Dedifferentiated amniotic fluid mesenchymal stem cell (primary cell): ENCODE measurements around the gene AGA.

Experiments used
- DNase-seq: peaks from one replicate; pipeline ENCODE4 v3.0.0-alpha.2; 2016; ENCODE audit errors: extremely low spot score

The AGA gene

DNA sequence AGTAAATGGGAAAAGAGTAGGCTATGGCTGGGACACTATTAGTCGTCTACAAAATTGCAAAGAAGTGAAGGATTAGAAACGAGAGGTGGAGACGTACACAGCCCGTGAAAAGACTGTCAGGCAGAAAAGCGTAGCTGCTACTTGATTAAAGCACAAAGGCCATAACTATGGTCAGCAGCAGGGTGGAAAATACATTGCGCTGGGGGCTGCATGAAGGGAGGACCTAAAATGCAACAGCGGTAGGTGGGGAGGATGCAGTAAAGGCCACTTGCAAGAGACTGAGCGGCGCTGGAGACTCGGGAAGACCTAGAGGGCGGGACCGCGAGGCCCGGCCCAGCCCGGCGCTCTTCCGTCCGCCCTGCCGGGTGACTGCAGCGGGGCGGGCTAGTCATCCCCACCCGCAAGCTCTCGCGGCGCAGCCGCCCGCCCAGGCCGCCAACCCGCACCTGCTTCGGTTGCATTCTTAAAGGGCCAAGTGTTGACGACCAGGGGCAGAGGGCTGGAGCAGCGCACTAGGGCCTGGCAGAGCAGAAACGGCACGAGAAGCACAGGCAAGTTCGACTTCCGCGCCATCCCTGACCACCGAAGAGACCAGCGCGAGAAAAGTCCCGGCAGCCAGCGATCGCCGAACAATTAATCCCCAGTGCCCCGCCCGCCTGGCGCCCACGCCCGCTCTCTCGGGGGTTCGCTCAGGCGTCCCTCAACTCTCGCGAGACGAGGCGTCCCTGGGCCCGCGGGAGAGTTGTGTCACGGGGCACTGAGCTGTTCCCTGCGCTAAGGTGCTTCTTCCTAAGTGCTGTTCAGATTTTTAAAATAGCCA, at the start of gene AGA:
AGA (minus strand) TSS at position 635 of the 820 bp plus-strand sequence; CDS start at position 573, 62 bp downstream.
- DNase-seq, result peak; percentile 91

DNA sequence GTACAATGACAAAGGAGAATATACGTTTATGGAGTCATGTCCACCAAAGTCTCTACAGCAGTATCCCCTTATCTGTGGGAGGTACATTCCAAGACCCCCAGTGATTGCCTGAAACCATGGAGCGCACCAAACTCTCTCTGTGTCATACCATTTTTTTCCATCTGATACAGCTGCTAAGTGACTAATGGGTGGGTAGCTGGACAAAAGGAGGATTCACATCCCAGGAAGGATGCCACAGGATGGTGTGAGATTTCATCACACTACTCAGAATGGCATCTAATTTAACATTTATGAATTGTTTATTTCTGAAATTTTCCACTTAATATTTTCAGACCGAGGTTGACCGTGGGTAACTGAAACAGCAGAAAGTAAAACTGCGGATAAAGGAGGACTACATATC, 49.8 kb upstream of the AGA start:
- no peak for DNase-seq

DNA sequence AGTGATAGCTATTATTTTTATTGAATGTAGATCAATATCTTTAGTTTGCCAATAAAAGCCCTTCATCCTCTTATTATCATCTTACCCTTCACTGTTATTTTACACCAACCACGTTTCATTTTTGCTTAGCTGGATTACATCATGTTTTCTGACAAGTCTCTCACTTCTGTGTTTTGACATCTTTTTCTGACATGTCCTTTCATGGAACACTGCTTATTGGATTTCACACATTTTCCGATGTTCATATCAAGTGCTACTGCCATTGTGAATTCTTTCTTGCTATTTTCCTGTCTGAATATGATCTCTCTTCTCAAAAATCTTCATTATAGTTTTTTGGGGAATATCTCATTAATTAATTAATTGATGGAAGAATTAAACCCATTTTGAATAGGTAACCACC, 48.5 kb upstream of the AGA start:
- DNase-seq, result no peak

DNA sequence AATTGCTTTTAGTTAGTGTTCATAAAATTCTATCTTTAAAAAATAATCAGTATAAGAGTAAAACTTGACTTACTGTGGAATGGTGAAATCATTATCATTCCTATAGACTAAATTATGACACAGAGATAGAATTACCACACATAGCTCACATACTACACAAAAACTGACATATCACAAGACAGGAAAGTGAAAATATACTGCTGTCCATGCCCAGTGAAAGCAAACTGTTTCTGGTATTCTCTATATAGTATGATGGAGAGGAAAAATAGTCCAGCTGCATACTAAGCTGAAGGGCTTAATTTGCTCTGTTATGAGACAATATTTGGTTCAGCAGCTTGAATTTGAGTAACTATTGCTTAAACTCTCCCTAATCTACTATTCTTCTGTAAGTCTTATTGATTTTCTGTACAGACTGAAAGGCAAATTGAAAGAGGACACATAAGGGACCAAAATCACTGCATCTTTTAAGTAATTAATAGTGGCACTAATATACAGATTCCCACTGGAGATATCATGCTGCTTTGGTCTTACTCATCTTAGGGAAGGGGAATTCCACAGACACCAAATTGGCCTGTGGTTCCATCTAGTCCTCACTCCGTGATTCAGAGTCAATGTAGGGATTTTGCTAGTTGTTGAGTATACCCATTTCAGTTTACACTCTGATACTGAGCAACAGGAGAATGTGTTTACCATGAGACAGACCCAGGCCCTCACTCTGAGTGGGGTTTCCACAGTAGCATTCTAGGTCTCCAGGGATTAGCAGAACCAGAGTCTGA, 47.4 kb upstream of the AGA start:
- no peak for DNase-seq

DNA sequence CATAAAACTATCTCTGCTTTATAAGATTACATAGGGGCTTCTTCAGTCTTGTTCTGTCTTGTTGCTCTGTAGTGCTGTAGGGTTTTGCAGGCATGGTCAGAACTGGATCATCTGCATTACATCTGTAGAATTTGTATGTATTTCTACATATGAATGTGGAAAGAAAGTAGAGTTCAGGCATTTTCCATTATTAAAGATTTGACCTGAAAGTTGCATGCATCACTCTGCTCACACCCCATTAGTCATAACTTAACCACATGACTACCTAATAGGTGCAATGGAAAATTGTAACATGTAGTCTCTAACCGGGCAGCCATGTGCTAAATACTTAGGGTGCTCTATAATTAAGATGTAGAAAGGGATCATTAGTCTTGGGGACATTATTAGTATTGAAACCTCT, 45.7 kb upstream of the AGA start:
- no peak for DNase-seq

DNA sequence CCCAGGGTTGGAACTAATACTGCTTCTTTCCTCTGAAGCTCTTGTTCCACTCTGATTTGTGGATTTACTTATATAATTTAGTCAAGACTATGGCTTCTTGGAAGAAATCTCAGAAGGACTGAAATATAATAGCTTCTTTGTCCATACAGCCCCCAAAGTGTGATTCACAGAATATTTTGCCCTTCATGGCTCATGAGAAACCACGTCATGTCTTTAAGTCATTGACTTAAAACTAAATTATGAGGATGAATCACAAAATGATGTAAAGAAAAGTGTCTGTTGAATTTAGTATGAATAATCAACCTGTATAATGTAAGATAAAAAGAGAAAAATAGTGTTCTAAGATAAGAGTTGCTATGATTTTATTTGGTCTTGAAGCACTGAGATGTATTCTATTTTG, 43.3 kb upstream of the AGA start:
- peak; percentile 25 for DNase-seq

DNA sequence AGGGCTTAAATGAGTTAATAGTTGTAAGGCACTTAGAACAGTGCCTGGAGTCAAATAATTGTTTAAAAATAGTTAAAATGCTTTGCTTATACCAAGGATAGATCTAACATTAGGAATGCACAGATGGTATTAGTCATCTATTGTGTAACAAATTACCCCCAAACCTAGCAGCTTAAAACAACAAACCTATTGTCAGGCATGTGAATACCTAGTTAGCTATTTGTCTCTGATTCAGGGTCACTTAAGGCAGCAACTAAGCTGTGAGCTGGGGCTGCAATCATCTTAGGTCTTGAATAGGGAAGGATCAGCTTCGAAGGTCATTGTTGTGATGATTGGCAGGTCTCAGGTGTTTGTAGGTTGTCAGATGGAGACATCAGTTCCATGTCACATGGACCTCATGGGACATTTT, 42.4 kb upstream of the AGA start:
- no peak for DNase-seq

DNA sequence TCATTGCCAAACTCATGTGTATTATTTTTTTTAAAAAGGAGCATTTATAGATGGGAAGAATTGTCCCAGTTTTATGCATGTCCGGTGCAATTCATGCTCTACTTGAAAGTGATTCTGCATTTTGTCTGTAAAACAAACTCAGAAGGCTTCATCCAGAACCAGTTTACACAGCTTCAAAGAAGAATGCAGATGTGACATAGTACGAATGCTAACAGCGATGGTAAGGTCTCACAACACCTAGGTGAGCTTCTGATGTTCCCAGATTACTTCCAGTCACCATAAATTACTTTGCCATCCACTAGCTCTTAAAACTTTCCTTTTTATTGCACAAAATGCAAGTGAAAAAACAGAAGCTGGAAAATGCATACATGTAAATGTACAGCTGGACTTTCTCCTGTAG, 41.5 kb upstream of the AGA start:
- no peak for DNase-seq

DNA sequence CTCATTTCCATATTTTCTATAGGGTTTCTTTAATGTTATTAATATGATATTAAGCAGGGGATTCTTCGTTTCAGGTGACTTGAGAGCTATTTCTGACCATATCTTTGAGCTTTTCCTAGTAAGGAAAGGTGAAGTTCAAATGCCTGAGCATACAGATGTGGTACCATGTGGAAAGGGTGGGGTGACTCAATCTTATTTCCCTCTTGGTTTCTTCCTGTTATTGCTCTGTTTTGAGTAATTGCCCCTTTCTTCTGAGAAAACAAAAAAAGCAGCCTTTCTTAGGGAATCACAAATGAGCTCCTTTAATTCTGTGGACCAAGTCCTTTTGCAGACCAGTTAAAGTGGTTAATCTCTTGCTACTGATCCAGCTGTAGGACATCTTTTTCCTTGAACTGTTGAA, 41.0 kb upstream of the AGA start:
- DNase-seq, result no peak

DNA sequence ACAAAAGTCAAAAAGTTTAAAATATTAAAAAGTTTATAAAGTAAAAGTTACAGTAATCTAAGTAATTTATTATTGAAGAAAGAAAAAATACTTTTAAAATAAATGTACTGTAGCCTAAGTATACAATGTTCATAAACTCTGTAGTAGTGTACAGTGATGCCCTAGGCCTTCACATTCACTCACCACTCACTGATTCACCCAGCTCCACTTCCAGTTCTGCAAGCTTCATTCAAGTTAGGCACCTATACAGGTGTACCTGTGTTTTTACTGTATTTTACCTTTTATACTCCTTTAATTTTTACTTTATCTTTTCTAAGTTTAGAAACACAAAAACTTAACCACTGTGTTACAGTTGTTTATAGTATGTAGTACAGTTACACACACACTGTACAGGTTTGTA, 40.1 kb upstream of the AGA start:
- DNase-seq, result no peak

DNA sequence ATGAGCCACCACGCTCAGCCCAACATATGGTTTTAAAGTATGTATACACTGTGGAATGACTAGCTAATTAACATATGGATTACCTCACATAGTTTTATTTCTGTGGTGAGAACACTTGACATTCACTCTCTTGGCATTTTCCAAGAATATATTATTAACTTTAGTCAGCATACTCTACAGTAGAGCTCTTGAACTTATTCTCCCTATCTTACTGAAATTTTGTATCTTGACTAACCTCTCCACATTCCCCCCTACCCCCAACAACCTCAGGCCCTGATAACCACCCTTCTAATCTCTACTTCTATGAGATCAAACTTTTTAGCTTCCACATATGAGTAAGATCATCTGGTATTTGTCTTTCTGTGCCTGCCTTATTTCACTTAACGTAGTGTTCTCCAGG, 38.6 kb upstream of the AGA start:
- no peak for DNase-seq

DNA sequence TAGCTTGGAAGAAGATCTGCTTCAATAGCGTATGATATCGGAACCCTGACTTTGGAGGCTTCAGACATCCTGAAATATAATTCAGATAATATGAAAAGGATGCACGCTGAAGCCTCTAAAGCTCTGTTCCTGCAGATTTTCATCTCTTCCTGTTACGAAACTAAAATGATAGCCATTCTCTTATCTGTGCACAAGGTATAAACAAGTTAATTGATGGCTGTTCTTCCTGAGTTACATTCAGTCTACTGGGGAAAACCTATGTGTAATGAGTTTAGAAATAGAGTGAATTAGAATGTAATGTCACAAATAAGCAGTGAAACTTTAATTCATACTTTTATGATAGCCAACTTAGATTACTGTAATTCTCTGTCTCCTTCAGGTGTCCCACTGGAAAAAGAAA, 36.8 kb upstream of the AGA start:
- no peak for DNase-seq

DNA sequence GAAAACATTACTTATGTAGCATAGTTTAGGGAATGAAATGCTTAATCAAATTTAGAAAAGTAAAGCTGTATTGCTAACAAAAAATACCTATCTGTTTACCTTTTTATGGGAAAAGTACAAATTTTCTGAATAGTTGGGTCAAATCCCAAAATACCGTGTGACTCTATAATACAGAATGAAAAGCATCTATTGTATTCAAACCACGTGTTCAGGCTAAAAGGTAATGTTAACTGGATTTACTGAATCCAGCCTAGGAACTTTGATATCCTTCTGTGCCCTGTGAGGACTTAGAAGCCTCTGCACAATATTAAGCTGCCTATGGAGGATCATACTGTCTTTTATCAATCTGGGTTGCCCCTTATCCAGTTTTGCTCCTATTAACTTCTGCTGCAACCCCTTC, 36.3 kb upstream of the AGA start:
- DNase-seq, result no peak

DNA sequence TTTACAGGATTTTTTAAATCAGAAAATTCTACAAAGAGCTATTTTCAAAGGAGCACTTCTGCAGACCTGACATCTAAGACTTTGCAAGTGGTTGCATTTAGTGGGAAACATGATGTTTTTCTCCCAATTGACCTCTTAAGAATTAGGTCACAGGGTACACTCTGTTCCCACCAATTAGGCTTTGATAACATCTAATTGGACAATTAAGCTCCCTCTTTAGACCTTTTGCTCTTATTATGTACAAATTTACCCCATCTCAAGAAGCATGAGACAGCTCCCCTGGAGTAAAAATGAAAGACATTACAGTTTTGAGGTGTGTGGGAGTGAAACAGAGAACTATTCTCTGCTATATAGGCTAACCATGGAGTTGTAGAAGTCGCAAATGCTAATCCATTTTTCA, 31.8 kb upstream of the AGA start:
- DNase-seq, result no peak

DNA sequence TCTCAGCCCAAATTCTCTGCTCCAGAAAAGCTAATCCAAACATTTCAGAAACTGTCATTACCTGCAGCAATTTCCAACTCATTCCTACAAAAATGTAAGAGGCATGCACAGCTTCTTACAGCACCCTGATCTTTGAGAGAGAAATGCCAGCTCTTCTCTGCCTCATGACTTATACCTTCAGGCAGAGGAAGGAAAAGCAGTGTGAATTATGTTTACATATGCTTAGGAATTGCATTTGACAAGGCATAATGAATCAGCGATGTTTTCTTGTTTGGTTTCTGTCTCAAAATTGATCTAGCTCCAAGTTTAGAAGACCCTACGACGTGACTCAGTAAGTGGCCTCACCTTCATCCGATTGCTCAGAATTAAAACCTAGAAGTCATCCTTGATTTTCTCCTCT, 21.8 kb upstream of the AGA start:
- no peak for DNase-seq

DNA sequence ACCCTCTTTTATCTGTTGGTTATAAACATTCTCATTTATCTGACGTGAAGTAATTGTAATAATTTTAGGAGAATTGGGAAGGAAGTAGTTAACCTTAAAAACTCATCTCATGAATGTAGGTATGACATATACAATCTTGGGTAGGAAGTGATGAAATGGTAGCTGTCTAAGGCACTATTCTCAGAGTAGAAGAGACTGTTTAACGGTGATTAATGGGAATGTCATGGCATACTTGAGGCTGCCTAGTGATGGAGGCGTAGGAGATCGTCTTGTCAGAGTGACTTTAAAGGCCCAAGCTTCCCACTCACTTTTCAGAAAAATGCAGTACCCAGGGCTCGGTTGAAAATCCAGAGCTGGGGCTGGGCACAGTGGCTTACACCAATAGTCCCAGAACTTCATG, 19.4 kb upstream of the AGA start:
- DNase-seq, result no peak

DNA sequence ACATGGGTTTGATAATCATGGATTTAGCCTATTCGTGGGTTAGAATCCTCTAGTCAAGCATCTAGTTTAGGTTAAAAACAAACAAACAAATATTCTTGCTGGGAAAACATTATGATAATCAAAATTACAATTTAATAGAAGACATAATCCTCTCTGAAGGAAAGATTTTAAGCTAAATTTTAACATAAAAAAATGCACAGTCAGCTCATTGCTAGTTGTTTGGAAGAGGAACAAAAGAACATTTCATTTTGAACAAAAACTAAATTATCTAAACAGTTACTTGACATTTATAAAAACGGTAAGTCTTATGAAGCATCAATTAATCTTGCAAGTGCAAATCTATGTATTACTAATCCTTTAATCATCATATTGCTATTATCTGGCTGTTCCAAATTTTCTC, 18.2 kb upstream of the AGA start:
- DNase-seq, result no peak

DNA sequence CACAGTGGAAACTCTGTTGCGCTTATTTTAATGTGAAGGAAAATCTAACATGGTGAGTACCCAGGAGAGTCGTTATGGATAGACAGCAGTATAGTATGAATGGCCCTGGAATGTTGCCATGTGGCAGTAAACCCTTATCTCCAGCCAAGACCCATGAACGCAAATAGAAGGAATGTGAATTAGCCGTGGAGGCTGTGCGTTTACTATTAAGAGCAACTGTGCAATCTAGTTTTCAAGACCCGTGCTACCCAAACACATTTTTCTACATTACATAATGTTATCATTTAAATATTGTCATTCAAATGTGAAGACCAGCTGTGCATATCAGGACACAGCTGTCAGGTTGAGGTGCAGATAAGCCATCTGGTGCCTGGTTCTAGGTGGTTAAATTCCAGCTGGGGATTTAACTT, 13.3 kb upstream of the AGA start:
- DNase-seq, result no peak

DNA sequence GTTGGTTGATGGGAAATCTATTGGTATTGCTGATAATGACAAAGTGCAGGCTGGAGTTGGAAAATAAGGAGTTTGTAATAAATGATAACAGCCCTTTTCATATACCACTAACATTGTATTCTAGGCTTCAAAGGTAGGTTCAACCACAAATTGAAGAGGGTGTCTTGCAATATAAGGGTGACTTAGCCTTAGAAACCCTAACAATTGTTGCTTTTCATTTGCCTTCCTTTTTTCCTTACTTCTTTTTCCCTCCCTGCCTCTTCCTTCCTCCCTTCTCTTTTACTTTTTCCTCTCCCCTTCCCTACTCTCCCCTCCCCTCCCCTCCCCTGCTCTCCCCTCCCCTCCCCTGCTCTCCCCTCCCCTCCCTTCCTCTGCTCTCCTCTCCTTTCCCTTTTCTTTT, 10.9 kb upstream of the AGA start:
- DNase-seq, result no peak

DNA sequence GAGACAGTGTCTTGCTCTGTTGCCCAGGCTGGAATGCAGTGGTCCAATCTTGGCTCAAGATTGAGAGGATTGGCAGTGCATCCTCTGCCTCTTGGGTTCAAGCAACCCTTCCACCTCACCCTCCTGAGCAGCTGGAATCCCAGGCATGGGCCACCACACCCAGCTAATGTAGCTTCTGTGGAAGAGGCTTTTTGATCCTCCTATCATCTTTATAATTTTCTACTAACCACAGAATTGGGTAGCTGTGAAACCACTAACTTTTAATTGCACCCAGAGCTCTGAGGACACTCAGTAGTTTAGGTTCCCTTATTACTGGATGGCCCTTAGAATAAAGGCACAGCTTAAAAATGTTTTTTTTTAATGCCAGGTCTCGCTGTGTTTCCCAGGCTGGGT, 8.9 kb upstream of the AGA start:
- no peak for DNase-seq

DNA sequence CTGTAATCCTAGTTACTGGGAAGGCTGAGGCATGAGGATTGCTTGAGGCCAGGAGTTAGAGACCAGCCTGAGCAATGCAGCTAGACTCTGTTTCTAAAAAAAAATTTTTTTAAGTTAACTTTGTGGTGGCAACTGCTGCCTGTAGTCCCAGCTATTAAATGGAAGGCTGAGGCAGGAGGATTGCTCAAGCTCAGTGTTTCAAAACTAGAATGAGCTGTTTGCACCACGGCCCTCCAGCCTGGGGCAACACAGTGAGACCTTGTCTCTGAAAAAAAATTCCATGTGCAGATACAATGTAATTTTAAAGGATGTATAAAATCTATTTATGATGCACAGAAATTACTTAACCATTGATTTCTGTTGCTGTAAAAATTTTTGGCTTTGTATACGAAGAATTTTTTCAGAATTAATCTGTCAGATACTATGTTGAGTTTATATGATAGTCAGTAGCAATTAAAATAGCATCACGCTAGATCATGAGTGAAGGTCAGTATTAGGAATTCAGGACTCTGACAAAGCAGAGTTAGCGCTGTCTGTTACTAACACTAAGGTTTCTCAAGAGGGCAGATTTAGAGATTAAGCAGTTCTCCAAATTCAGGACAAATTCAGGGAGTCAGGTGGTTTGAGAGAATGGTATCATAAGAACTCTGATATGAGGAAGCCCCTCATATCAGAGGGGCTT, 8.3 kb upstream of the AGA start:
- DNase-seq, result no peak

DNA sequence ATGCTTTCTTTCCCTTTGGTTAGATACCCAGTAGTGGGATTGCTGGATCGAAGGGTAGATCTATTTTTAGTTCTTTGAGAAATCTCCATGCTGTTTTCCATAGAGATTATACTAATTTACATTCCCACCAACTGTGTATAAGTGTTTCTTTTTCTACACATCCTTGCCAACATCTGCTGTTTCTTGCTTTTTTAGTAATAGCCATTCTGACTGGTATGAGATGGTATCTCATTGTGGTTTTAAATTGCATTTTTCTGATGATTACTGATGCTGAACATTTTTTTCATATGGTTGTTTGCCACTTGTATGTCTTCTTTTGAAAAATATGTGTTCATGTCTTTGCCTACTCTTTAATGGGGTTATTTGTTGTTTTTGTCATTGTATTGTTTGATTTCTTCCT, 6.6 kb upstream of the AGA start:
- peak; percentile 83 for DNase-seq
